Fibroblast of skin of left quadriceps (primary cell): ENCODE data around the gene GADL1.
A peak's percentile ranks its signal among the peaks of the same experiment; 100 is the strongest.

Experiments used
- DNase-seq, 2 experiments: peaks; one replicate each; pipeline ENCODE4 v3.0.0-alpha.2; 2013; ENCODE audit warnings: low read depth in 2 of 2

The GADL1 gene

DNA sequence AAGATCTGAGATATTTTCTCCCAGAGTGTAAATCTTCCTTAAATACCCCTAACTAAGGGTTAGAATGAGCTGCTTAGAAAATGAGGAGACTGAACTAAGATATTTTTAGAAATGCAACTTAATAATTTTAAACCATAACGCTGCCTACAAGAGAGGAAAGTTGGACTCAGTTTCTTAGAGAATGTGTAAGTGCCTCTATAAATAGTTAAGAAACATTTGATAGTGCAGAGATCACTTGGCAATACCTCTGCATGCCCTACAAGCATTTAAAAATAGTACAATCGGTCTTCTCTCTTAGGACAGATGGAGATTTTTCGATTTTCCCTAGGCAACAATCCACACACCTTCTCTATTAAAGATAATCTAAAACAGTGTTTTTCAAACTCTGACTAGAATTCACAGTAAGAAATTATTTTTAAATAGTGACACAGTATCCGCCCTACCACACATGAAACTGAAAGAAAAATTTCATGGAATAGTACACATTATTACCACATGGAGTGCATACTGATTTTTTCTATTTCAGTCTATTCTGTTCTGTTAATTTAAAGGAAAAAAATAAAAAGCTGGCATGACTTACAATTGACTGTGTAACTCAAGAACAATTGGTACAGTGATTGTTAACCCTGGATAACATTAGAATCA is 83.2 kb downstream of the GADL1 start:
- no peak for DNase-seq

DNA sequence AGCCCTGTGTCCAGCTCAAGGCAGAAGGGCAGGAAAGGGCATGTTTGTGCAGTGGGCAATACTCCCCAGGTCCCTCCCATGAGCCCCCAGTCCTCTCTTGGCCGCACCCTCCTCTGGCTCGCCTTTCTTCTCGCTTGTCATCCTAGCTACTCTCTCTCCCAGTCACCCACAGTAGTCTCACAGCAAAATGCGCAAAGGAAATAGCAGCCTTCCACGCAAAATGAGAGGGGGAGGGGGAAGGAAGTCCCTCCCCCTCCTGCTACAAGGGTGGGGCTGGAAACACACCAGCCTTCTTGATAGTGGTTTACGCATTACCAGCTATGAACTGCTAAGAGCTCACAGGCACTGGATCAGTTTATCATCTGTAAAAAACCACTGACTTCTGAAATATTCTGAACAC is 83.8 kb downstream of the GADL1 start:
- no peak for DNase-seq

DNA sequence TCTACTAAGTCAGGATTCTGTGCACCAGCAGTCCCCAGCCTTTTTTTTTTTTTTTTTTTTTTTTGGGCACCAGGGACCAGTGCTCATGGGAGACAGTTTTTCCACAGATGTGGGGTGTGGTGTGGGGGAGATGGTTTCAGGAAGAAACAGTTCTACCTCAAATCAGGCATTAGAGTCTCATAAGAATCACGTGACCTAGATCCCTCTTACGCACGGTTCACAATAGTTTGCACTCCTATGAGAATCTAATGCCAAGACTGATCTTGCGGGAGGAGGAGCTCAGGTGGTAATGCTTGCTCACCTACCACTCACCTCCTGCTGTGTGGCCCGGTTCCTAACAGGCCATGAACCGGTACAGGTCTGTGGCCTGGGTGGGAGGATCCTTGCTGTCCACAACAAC is 88.8 kb downstream of the GADL1 start:
- DNase-seq = no peak

DNA sequence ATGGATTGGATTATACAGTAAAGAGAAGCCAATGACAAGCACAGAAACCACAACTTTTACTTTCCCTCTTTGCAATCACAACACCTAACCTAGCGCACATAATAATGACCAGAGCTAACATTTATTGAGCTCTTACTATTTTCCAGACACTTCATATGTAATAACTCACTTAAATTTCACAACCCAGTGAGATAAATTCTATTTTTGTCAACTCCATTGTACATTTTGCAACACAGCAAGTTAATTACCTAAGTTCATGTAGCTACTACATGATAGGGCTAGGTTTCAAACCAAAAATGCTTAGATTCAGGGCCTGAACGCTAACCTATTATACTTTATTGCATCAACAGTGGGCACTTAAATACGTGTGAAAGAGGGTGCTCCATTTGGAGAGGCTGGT is 89.5 kb downstream of the GADL1 start:
- DNase-seq = no peak

DNA sequence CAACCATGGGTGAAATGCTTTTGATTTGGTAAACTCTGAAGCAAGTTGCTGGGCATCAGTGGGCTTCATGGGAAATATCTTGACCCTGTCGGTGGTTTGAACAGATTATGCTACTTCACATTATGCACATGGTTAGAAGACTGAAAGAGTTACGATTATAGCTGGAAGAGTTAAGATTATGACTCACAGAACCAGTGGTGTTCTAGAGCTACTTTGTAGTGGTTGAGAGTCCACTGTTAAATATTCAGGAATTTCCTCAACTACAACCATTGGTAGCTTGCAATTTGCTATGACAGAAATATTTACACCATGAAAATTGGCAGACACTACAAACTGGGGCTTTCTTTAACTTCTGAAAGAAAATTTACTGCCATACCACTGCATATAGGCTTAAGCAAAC is 99.3 kb downstream of the GADL1 start:
- DNase-seq = peak; percentile 9 to 12

DNA sequence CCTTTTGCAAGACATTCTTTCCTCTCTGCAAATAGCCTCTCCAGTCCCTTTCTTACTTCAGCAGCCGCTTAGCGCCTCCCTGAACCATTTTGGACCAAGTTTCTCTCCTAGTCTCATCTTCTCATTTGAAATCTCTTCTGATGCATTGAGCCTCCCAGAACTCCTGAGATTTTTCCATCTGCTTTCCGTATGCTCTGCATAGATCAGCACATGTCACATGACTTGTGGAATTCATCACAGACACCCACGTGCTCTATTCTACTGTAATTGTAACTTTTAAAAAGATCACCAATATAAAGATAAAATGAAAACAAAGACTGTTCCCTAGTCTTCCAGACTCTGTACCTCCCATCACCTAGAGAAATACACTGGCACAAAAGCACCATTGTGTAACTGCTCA is 100.7 kb downstream of the GADL1 start:
- DNase-seq = no peak

DNA sequence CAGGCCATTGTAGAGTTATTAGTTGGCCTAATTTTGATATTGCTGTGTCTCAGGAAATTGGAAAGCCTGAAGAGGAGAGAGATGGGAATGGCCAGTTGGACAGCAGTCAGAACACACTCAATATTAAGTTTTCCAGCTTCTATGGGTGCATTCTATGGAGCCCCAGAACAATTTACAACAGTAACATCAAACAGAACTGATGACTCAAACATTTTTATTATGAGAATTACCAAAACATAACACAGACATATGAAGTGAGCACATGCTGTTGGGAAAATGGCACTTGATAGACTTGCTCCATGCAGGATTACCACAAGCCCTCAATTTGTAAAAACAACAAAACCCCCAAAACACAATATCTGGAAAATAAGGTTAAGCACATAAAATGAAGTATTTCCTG is 104.3 kb downstream of the GADL1 start:
- DNase-seq = no peak

DNA sequence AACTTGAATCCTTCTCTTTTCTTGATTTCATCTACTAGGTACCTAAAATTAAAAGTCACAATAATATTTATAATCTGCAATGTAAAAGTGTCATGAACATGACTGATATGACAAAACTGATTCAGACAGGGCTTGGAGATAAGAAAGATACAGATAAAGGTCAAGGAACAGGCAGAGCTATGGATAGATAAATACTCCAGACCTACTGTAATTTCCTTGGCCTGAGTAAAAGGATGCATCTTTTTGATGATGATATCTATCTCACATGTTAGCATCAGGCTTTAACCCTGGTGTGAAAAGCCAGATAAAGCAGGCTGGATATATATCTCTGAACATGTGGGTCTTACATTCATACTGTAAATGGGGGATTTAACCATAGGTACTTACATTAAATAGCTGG is 108.1 kb downstream of the GADL1 start:
- DNase-seq = no peak

DNA sequence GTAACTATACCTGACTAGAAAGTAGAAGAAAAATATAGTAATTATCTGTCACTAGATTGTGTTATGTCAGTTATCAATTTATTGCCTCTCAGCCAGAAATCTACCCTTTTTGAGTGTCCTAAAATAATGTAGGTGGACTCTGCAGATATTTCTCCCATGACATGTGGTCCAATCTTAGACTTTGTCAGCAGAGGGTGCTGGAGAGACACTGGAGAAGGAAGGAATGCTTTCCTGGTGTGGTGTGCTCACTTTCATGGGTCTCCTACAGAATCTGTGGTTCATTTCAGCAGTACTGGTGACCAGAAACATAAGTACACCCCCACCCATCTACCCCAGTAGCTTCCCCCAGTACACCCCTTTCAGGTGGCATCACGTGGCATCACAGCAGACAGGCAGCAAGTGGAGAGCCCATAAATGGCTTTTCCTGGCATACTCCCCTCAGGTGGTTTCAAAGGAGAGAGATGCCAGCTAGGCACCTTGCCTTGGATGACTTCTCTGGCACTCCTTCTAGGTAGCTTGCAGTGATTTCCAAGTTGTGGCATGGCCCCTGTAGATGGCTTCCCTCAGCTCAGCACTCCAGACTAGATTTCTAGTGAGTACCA is 114.7 kb downstream of the GADL1 start:
- peak in 1 of 2 experiments; percentile 20 for DNase-seq

DNA sequence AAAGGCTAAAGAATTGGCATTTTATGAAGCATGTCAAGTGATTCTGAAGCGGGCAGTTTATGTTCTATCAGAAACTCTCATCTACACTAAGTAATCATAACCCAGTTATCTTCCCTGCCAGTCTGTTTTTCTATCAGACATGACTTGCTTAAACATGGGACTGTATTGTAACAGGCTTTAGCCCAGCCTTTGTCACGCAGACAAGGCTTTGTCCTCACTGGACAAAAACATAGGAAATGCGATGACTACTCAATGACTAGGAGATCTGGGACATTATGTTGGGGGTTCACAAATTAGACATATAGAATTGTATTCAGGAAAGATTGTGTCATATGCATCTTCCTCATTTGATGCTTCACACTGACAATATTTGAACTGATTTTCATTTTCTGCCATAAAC is 115.5 kb downstream of the GADL1 start:
- DNase-seq = no peak

DNA sequence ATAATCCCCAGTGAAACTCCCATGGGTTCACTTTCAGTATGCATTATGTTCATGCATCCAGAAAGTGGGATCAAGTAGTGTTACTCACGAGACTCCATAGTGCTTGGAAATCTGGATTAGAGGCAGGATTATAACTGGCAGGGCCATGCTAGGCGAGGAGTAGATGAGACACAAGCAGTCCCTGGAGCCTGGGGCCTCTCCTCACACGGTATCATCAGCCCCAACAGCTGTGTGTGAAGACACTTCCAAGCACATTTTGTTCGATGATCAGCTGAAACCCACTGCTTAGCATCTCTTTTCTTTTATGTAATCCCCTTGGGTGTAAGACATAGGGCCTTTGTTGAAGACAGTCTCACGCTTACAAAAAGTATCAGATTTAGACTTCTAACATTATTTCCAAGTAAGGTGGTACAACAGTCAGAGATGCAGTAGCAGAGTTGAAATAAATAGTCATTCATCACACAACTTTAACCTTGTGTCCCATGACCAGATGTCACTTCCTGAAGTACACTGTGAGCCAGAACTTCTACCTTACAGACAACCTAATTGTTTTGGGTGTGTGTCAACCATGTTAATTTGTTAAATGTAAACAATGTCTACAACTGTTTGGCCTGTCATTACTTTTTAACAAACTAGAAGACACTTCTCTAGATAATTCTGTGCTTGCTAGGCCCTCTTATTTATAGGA is 116.9 kb downstream of the GADL1 start:
- no peak for DNase-seq

DNA sequence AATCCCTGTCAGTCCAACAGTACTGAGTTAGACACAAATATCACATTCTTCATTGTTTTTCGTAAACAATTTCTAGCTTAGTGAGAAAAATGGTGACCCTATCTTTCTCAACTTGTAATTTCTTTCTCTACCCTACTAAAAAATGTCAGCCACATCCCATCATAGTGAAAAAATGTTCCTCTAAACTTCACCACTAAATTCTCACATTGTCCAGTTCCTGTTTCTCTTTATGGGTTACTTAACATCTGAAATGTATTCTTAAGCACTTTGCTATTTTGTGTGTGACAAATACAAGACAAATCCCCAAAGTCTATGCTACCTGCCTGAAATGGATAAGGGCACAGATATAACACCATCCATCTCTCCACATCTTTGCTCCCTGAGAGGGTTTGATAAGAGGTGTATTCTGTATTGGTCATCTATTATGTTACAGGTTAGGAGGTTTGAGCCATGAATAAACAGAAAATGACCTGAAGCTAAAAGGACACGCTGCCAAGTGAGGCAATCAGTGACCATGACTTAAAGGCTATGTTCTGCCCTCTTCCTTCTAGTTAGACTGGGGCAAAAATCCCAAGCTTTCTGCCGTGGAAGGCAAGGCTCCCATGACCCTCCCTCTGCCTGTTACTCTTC is 118.2 kb downstream of the GADL1 start:
- no peak for DNase-seq

DNA sequence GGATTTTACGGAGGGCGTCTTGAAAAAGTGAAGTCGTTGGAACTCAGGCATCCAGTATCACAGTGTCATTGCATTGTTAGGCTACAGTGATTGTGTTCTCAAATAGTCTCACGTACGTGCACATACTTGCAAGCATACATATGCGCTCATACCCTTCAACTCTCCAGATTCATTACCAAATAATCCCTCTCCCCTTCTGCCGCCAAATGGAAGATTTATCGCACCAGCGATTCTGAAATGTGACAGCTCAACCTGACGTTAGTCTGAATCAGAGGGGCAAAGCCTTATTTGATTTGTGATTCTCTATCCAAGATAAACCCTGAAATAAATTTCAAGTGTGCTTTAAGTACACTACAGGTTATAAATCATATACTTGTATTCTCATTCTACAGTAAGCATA is 119.4 kb downstream of the GADL1 start:
- DNase-seq = peak; percentile 37 to 48

DNA sequence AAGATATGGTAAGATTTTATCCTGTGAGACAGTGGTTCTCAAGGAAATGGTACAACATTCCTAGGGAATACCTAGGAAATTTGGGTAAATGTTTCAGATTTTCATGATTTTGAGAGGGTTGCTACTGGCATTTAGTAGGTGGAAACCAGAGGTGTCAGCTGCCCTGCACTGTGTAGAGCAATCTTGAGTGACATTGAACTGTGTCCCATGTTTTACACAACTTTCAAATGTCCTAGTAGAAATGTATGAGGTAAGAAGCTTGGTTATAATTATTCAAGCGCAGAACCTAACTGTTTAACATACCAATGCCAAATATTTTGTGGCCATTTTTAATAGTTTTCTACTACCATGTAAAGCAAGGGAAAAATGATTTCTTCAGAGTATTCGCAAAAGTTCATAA is 120.4 kb downstream of the GADL1 start:
- no peak for DNase-seq

DNA sequence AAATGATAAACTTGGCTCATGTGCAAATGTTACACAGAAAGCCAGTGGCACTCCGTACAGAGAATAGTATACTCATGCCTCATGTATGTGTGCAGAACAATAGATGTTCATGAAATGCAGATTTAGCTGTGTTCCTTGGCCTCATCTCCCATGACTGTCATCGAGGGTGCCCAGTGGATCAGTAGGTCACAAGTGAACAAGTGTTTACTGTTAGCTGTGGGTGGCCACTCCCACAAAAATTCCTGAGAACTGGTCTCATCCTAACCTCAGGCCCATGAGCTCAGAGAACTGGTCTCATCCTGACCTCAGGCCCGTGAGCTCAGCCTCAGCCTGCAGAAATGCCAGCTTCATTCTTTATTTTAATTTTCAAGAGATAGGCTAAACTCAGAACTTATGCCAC is 124.1 kb downstream of the GADL1 start:
- DNase-seq = peak in 1 of 2 experiments; percentile 42

DNA sequence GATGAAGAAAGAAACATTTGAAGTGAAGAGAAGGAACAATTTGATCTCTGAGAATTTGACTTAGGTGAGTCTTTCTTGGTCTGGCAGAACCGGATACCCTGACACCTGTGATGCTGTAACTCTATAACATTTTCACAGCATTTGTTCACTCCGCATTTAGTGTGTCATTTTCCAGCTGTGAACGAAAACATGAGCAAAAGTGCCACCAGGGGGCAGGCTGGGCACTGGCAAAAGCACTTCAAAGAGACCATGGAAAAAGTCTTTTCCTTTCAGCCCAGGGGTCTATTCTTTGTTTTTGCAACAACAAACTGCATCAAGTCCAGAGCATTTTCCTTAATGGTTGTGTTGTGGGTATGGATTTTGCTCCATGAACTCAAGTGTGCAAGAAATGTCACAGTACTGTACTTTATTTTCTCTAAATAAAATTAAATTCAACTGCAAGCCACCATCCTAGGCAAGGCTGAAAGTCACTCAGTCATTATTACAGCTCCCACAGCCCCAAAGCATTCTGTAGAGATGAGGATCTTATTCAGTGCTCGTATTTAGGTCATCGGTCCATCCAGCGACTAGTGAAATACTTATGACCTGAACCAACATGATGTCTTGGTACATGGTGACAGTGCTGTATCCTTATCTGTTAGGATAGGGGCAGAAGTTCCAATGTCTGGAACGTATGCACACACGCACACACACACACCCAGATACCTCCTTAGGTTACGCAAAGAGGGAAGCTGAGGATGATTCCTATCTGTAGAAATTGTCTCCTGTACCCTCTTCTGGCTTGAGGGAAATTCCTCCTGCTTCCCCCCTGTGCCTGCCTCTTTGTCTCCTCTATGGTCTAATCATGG is 125.5 kb downstream of the GADL1 start:
- DNase-seq = peak in 1 of 2 experiments; percentile 18

DNA sequence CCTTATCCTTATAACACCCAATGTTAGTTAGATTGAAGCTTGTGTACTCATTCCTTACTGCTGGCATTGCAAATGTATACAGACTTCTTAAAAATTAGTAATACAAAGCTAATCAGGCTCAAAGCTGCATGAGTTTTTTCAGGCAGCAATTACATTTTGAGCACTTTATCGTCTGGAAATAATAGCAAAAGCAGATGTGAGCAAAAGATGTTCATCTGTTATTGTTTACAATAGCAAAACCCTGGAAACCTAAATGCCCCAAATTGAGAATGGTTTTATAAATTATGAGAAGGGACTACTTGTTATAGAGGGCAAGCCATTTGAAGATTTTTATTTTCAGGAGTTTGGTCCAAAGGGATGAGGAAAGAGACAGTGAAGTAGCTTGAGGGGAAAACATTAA is 126.4 kb downstream of the GADL1 start:
- no peak for DNase-seq

DNA sequence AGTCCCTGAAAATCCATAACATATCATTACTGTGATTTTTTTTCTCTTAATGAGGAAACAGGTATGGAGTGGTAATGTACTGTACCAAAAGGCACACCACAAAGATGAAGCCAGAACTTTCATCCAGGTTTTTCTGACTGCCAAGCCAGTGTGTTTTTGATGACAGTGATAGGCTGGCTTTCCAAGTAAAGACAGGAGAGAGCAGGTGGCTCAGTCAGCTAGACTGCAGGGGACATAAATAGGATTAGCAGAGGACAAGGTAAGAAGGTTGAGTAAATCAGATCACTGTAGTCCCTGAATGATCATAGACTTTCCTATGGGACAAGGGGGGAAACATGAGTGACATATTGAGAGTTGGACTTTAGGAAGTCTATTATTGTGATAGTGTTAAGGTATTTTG is 127.9 kb downstream of the GADL1 start:
- DNase-seq = no peak

DNA sequence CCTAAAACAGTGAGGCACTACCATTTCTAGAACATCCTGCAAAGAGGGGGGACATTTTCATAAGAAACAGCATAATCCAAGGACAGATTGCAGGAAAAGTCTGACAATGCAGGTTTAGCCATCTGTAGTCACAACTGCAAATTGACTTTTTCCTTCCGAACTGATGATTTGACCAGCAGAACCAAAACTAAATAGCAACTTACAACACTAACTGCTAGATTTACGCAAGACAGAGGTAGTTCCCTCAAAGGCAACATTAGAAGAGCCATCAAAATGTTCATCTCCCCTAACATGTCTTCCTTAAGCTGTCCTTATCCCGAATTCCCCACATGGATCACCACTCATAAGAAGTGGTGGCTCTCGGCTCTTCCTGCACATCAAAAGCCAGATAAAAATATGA is 129.6 kb downstream of the GADL1 start:
- no peak for DNase-seq

DNA sequence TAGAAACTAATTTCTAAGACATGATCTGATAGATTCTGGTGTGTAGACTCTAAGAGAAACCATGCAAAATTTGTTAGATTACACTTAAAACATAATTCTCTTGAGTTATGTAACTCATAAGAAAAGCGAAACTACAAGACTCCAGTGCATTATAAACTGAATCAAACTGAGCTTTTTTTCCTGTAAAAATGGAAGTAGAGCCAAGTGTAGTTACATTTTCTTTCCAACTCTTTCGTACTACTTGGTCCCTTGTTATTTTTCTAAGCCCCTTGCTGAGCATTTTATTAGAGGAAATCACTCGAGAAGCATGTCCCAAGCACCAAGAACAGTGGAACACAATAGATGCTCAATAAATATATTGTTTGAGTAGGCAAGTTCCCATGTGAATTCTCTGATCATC is 130.2 kb downstream of the GADL1 start:
- DNase-seq = no peak

DNA sequence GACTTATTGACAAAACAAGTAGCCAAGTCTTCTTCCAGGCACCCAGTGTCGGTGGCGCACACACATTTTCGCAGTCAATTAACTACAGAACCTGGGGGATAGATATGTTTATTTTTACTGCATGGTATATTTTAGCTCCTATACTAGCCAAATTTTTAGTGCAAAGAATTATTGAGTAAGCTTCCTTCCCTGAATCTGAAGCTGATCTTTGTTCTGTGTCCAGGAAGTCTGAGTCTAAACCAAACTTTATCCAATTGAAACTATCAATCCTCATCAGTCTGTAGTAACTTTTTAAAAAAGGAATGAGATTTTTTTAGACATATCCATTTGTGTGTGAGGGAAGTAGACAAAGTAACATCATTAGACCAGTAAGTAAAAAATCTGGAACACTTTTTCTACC is 133.1 kb downstream of the GADL1 start:
- no peak for DNase-seq

DNA sequence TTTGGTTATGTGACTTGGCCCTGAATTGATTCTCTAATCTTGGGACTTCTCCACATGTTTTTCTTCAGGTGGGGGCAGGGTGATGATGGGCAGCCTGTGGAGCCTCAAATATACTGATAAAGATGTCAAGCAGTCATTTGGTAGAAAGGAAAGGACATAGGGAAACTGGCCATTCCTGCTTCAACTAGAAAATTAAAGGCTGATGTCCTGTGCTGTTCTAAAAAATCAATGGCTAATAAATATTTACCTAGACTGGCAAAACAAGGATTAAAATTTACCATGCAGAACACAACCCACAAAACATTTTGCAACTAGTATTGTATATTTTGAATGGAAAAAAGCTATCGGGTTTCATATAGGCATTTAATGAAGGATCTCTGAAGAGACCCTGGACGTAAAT is 133.7 kb downstream of the GADL1 start:
- DNase-seq = no peak
